ENCODE data around the gene CKS1B.

CKS1B gene

DNA sequence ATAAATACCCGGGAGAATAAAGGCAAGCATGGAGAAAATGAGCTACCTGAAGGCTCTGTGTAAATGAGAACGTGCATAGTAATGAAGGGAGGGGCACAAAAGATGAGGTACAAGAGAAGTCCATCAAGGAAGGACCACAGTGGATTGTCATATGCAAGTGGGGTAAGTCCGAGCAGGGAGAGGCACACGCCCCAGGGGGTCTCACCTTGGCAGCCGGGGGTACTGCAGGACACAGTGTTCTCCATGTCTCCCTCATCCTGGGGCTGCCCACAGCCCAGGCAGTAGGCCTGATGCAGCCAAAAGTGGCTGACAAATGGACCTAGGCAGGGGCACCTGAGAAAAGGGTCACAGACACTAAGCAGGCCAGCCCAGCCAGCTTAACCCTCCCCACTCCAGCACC lies 49.1 kb downstream of the CKS1B start:
- Histone ChIP-seq H3K9me3 (ENCODE audit: control insufficient read depth, insufficient read depth, low read length) (no peaks in the 10 kb centered on the region), H3K36me3 (ENCODE audit: insufficient read depth, low read length) (no peaks in the 10 kb centered on the region), H3K9ac (ENCODE audit: low read depth, low read length) (no peak overlapping the region), H3K4me1 (ENCODE audit: insufficient read depth, low read length) (peaks cover 12% of the 10 kb centered on the region; the same call in 1 of the 2 replicates)

DNA sequence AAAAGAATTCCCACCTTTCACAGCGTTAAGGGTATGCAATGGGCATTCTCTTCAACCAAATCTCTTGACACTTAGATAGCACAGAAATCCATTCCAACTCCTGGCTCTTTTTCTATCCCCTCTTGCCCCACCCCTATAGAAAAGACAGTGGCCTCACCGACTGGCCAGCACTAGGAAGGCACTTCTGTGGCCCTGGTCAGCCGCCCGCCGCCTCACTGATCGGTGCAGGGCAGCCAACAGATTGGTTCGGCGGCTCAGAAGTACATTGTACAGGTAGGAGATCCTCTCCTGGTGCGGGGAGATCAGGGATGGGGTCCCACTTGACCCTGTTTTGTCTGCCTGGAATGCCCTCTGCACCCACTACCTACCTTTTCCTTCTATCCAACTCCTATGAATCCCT lies 49.8 kb downstream of the CKS1B start:
- Histone ChIP-seq H3K9me3 (ENCODE audit: control insufficient read depth, insufficient read depth, low read length) (no peaks in the 10 kb centered on the region), H3K9ac (ENCODE audit: low read depth, low read length) (no peak overlapping the region), H3K36me3 (ENCODE audit: insufficient read depth, low read length) (no peaks in the 10 kb centered on the region), H3K4me1 (ENCODE audit: insufficient read depth, low read length) (peaks cover 10% of the 10 kb centered on the region; the same call in 1 of the 2 replicates)

DNA sequence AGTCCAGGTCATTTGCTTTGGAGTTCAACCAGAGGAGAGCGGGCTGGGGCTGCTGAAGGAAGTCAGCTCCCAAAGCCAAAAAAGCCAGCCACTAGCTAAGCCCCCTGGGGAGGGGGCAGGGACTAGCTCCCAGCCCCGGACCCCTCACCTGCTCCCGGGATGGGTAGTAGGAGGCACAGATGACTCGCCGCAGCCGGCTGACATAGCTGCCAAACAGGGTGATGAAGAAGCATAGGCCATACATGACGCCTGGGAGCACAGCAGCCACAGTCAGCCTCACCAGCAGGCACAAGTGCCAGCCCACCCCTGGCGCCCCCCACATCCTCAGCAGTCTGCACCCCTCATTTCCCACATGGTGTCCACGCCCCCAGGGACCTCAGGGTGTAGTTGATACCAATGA lies 51.7 kb downstream of the CKS1B start:
- no peaks in the 10 kb centered on the region for H3K36me3 ChIP-seq (ENCODE audit: insufficient read depth, low read length)
- H3K9me3 ChIP-seq (ENCODE audit: control insufficient read depth, insufficient read depth, low read length): no peaks in the 10 kb centered on the region
- H3K9ac ChIP-seq (ENCODE audit: low read depth, low read length): no peak overlapping the region
- peaks cover 10% of the 10 kb centered on the region; the same call in 1 of the 2 replicates for H3K4me1 ChIP-seq (ENCODE audit: insufficient read depth, low read length)

DNA sequence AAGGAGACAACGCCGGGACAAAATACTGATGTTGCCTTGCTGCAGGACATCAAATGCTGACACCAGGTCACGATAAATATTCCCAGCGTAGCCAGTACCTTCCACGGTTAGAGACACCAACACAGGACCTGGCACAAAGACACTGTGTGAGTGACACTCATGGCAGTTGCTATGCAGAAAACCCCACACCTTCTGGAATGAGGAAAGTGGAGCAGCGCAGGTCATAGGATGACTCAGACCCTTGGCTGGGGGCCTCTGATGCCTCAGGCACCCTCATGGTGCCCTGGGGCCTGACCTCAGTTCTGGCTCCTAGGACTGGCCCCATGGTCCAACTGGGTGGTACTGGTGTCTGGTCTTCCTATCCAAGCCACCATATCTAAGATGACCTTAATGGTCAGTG lies 52.1 kb downstream of the CKS1B start:
- Histone ChIP-seq H3K9ac (ENCODE audit: low read depth, low read length) (no peak overlapping the region), H3K36me3 (ENCODE audit: insufficient read depth, low read length) (no peaks in the 10 kb centered on the region), H3K4me1 (ENCODE audit: insufficient read depth, low read length) (peaks cover 10% of the 10 kb centered on the region; the same call in 1 of the 2 replicates), H3K9me3 (ENCODE audit: control insufficient read depth, insufficient read depth, low read length) (no peaks in the 10 kb centered on the region)
